Vagina (tissue), 2 donors: ENCODE data around the gene TEX48.

Source experiments
- POLR2A ChIP-seq, 2 donors: fragments of 450-650 bp; IDR thresholded peaks; one replicate each; pipeline ENCODE4 v1.6.1; 2017; ENCODE audit warnings: antibody characterized with exemption in 2 of 2, mild to moderate bottlenecking in 2 of 2, moderate library complexity in 2 of 2
- POLR2AphosphoS5 ChIP-seq, 2 donors: sonication (generic); formaldehyde crosslinking; IDR thresholded peaks; one replicate each; pipeline ENCODE4 v1.9.0; 2017; ENCODE audit warnings: antibody characterized with exemption in 2 of 2, mild to moderate bottlenecking in 2 of 2, low read depth in 1 of 2; ENCODE audit not compliant: insufficient read depth in 1 of 2
- TF ChIP-seq, protein P1 (sequence below), 3 experiments: fragments of 450-650 bp in 2 of 3; fragments of 200-600 bp in 1 of 3; sonication (generic) in 1 of 3; IDR thresholded peaks; one replicate each; pipeline ENCODE4 v1.5.1; 2017 to 2019; ENCODE audit warnings: antibody characterized with exemption in 3 of 3, mild to moderate bottlenecking in 2 of 3, moderate library complexity in 2 of 3

DNA sequence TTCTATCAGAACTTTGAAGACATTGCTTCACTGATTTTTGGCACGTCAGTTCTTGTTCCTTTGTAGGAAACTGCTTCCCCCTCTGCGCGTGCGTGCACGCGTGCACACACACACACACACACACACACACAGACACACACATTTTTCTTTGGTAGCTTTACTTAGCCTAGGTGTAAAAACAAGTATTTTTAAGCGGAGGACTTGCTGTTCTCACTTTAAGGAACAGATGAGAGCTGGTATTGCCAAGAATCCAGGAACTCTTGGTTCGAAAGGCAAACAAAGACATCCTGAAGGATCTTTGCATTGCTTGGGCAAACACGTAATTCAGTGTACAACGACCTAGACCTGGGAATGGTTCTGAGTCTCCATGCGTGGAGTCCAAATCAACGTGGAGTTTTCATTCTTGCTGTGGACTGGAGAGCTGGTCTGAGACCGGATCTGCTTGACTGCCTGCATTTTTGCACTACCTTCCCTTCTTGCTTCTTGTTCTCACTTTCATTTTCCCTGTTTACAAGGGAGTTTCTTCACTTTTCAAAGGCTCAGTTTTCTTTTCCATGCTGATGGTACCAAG, 62.7 kb downstream of the TEX48 start:
- TF ChIP-seq, protein P1, sequence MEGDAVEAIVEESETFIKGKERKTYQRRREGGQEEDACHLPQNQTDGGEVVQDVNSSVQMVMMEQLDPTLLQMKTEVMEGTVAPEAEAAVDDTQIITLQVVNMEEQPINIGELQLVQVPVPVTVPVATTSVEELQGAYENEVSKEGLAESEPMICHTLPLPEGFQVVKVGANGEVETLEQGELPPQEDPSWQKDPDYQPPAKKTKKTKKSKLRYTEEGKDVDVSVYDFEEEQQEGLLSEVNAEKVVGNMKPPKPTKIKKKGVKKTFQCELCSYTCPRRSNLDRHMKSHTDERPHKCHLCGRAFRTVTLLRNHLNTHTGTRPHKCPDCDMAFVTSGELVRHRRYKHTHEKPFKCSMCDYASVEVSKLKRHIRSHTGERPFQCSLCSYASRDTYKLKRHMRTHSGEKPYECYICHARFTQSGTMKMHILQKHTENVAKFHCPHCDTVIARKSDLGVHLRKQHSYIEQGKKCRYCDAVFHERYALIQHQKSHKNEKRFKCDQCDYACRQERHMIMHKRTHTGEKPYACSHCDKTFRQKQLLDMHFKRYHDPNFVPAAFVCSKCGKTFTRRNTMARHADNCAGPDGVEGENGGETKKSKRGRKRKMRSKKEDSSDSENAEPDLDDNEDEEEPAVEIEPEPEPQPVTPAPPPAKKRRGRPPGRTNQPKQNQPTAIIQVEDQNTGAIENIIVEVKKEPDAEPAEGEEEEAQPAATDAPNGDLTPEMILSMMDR (IDR thresholded peaks at IDR 0.05), result no peak
- TF ChIP-seq POLR2AphosphoS5 (IDR thresholded peaks at IDR 0.05; ENCODE audit: insufficient read depth in 1 of 2, low read depth in 1 of 2) (no peak), POLR2A (IDR thresholded peaks at IDR 0.05) (no peak)
